HCT116 (cell line): ENCODE measurements around the gene C3orf20. TPM values are rescaled to one million over a fixed set of nuclear protein-coding genes. Genes with fewer than 3 reads are reported as not detected.

Source experiments
- ATAC-seq: fragments of 200-7000 bp; cut with Tn5 transposase; 2 replicates; pipeline ENCODE4 v1.9.1; 2020; ENCODE audit warnings: mild to moderate bottlenecking, moderate library complexity
- BruUV-seq: library from RNA; stranded (reverse); fragments of 400-500 nt; replicated peaks from 2 replicates; lab custom pipeline; 2021; lab: Mats Ljungman, UMichigan
- CTCF ChIA-PET: fragments of 300-600 bp; sonication (Branson Sonifier 250); formaldehyde crosslinking; loops from one replicate; lab custom pipeline; 2021; ENCODE audit warnings: antibody characterized with exemption; lab: Charles Lee
- POLR2A ChIA-PET: fragments of 300-600, 350-600 bp; sonication (Branson Sonifier 250); formaldehyde crosslinking; loops from one replicate; lab custom pipeline; 2021; ENCODE audit warnings: antibody characterized with exemption; lab: Charles Lee
- RAD21 ChIA-PET, 2 experiments: fragments of 300-600 bp; sonication (Branson Sonifier 250); formaldehyde crosslinking; loops; one replicate each; lab custom pipeline; 2023; ENCODE audit warnings: low total read pairs in 2 of 2; ENCODE audit not compliant: uncharacterized antibody in 2 of 2, unreplicated experiment in 2 of 2, low non-redundant PET in 1 of 2; lab: Charles Lee
- DNase-seq: peaks from one replicate; pipeline ENCODE4 v3.0.0-alpha.2; 2010; ENCODE audit warnings: low read depth, low spot score
- H2AFZ ChIP-seq: fragments of 200-600 bp; shearing (Covaris generic), sonication (generic); 2 replicates; pipeline ENCODE4 v1.6.1; 2017; ENCODE audit warnings: low read depth, mixed run types, mixed read lengths, antibody characterized with exemption, low read length; ENCODE audit not compliant: poor library complexity, severe bottlenecking
- H3K27ac ChIP-seq: 2 replicates; pipeline ENCODE4 v1.5.1; 2012; ENCODE audit warnings: low read depth, low read length
- H3K27me3 ChIP-seq: fragments of 200-600 bp; sonication (generic); 2 replicates; pipeline ENCODE4 v1.6.1; 2016; ENCODE audit warnings: mixed run types, low read length, mixed read lengths; ENCODE audit not compliant: insufficient read depth
- H3K36me3 ChIP-seq, 2 experiments: fragments of 200-500 bp in 1 of 2; fragments of 200-600 bp in 1 of 2; sonication (Bioruptor generic) in 1 of 2; sonication (generic) in 1 of 2; 2 replicates each; pipeline versions ENCODE4 v1.5.1 to v1.6.1; 2014 to 2016; ENCODE audit warnings: low read length in 2 of 2, inconsistent platforms in 1 of 2, mixed read lengths in 1 of 2, mixed run types in 1 of 2; ENCODE audit not compliant: insufficient read depth in 2 of 2, control insufficient read depth in 1 of 2
- H3K4me1 ChIP-seq, 2 experiments: fragments of 200-600 bp in 1 of 2; sonication (generic) in 1 of 2; 2 replicates each; pipeline versions ENCODE4 v1.5.1 to v1.6.1; 2012 to 2017; ENCODE audit warnings: low read length in 2 of 2, inconsistent platforms in 1 of 2, mild to moderate bottlenecking in 1 of 2, mixed read lengths in 1 of 2, mixed run types in 1 of 2, moderate library complexity in 1 of 2; ENCODE audit not compliant: insufficient read depth in 2 of 2, control insufficient read depth in 1 of 2
- H3K4me2 ChIP-seq: fragments of 200-600 bp; sonication (generic); 2 replicates; pipeline ENCODE4 v1.6.1; 2017; ENCODE audit warnings: mixed run types, low read length, mixed read lengths
- H3K4me3 ChIP-seq, 2 experiments: fragments of 200-600 bp in 1 of 2; sonication (generic) in 1 of 2; replicated peaks in 1 of 2; 2 replicates each; pipeline ENCODE4 v1.5.1; 2011 to 2016; ENCODE audit warnings: low read length in 2 of 2, control low read depth in 1 of 2, low read depth in 1 of 2, mild to moderate bottlenecking in 1 of 2, mixed read lengths in 1 of 2, mixed run types in 1 of 2
- H3K79me2 ChIP-seq: fragments of 200-600 bp; sonication (generic); 2 replicates; pipeline ENCODE4 v1.6.1; 2017; ENCODE audit warnings: mild to moderate bottlenecking, mixed run types, low read length, moderate library complexity, mixed read lengths; ENCODE audit not compliant: insufficient read depth
- H3K9ac ChIP-seq: fragments of 200-600 bp; sonication (generic); 2 replicates; pipeline ENCODE4 v1.6.1; 2016; ENCODE audit warnings: low read length, mixed read lengths
- H3K9me2 ChIP-seq: fragments of 200-600 bp; sonication (generic), shearing (Covaris generic); 2 replicates; pipeline ENCODE4 v1.6.1; 2017; ENCODE audit warnings: mixed run types, mild to moderate bottlenecking, moderate library complexity; ENCODE audit not compliant: insufficient read depth
- H3K9me3 ChIP-seq, 2 experiments: fragments of 200-500 bp in 1 of 2; fragments of 200-600 bp in 1 of 2; sonication (Bioruptor generic) in 1 of 2; sonication (generic) in 1 of 2; 2 replicates each; pipeline ENCODE4 v1.6.1; 2014 to 2017; ENCODE audit warnings: low read length in 2 of 2, mixed read lengths in 2 of 2, inconsistent platforms in 1 of 2, low read depth in 1 of 2, mild to moderate bottlenecking in 1 of 2, mixed run types in 1 of 2, moderate library complexity in 1 of 2; ENCODE audit not compliant: control insufficient read depth in 1 of 2, insufficient read depth in 1 of 2
- H4K20me1 ChIP-seq: fragments of 200-600 bp; sonication (generic), shearing (Covaris generic); 2 replicates; pipeline ENCODE4 v1.6.1; 2017; ENCODE audit warnings: mixed run types, mild to moderate bottlenecking, moderate library complexity; ENCODE audit not compliant: insufficient read depth
- ATF3 ChIP-seq: IDR thresholded peaks from 2 replicates; pipeline ENCODE4 v1.6.1; 2012
- EGR1 ChIP-seq: IDR thresholded peaks from 2 replicates; pipeline ENCODE4 v1.6.1; 2012; ENCODE audit warnings: low read depth
- ELF1 ChIP-seq: IDR thresholded peaks from 2 replicates; pipeline ENCODE4 v1.6.1; 2012; ENCODE audit warnings: low read depth, borderline replicate concordance
- POLR2AphosphoS5 ChIP-seq: IDR thresholded peaks from 2 replicates; pipeline ENCODE4 v1.6.1; 2011; ENCODE audit warnings: mild to moderate bottlenecking, low read depth, low read length, moderate library complexity
- REST ChIP-seq: IDR thresholded peaks from 2 replicates; pipeline ENCODE4 v1.6.1; 2012; ENCODE audit warnings: low read depth
- SP1 ChIP-seq: IDR thresholded peaks from 2 replicates; pipeline ENCODE4 v1.6.1; 2012; ENCODE audit warnings: low read depth
- SRF ChIP-seq: IDR thresholded peaks from 2 replicates; pipeline ENCODE4 v1.6.1; 2012; ENCODE audit warnings: low read depth
- ZBTB33 ChIP-seq: IDR thresholded peaks from 2 replicates; pipeline ENCODE4 v1.6.1; 2011; ENCODE audit warnings: mild to moderate bottlenecking, low read length, moderate library complexity; ENCODE audit not compliant: insufficient replicate concordance; ENCODE audit errors: extremely low read depth
- intact Hi-C: fragments of 100-400 bp; cut with micrococcal nuclease; formaldehyde crosslinking; loops from 2 replicates; pipeline ENCODE4 v1.10.0; 2022
- total RNA-seq: library from RNA; stranded (reverse); gene quantifications from one replicate; pipeline ENCODE4 v1.2.1, GENCODE V29; 2021; ENCODE audit not compliant: unreplicated experiment

The C3orf20 gene
- total RNA-seq, 1 experiment from 2014 or later, result 0.20 TPM

GRCh38 chr3:14765060-14765400 is 90.1 kb downstream of the C3orf20 start:
- ATAC-seq, result no peak
- Histone ChIP-seq H3K9me3 (no peaks in the 10 kb centered on the region), H3K4me2 (no peak overlapping the region), H3K36me3 (no peaks in the 10 kb centered on the region), H3K27me3 (no peaks in the 10 kb centered on the region), H3K79me2 (no peaks in the 10 kb centered on the region), H3K9me2 (no peaks in the 10 kb centered on the region), H2AFZ (no peak overlapping the region), H3K4me1 (no peaks in the 10 kb centered on the region), H3K27ac (no peak overlapping the region), H4K20me1 (no peaks in the 10 kb centered on the region), H3K4me3 (no peak overlapping the region), H3K9ac (no peak overlapping the region)
- no TSS peak for BruUV-seq
- intact Hi-C loops, result no loop called here
- TF ChIP-seq ELF1 (no peak), SP1 (no peak), SRF (no peak), REST (no peak), POLR2AphosphoS5 (no peak), EGR1 (no peak), ZBTB33 (no peak), ATF3 (no peak)
- ChIA-PET CTCF (no interaction called here), RAD21 (no interaction called here), POLR2A (no interaction called here)
- no peak for DNase-seq
